ENCODE results near the gene ZNF429. TPM values are rescaled to one million over a fixed set of nuclear protein-coding genes. Genes with fewer than 3 reads are reported as not detected.

The ZNF429 gene
- total RNA-seq, 1 experiment from 2014 or later, result 8.3 TPM

GRCh38 chr19:21580101-21580500, 74.7 kb downstream of the ZNF429 start:
- Histone ChIP-seq H3K4me3 (ENCODE audit: low read depth in 2 of 2, low read length in 2 of 2) (no peak overlapping the region), H3K27me3 (ENCODE audit: control insufficient read depth, insufficient read depth, low read length) (no peaks in the 10 kb centered on the region), H3K4me1 (ENCODE audit: control insufficient read depth, insufficient read depth, low read length) (no peaks in the 10 kb centered on the region), H3K9me3 (ENCODE audit: control insufficient read depth, insufficient read depth, low read depth, low read length) (no peaks in the 10 kb centered on the region), H3K36me3 (ENCODE audit: control insufficient read depth, insufficient read depth, low read length) (no peaks in the 10 kb centered on the region), H3K27ac (ENCODE audit: low read length) (no peak overlapping the region)
- BruUV-seq (replicated peaks), result no TSS peak
- DNase-seq (ENCODE audit: low read depth, low spot score) (no peak), ATAC-seq (no peak)
- CTCF ChIA-PET, result no interaction called here
- intact Hi-C loops (cut with micrococcal nuclease; ENCODE audit: unreplicated experiment), result no loop called here
- in situ Hi-C loops (cut with HindIII; ENCODE audit: low pct_unique_long_range_greater_than_20kb, low sequenced_read_pairs), result no loop called here
- POLR2A ChIA-PET, result no interaction called here
- TF ChIP-seq, protein P1, sequence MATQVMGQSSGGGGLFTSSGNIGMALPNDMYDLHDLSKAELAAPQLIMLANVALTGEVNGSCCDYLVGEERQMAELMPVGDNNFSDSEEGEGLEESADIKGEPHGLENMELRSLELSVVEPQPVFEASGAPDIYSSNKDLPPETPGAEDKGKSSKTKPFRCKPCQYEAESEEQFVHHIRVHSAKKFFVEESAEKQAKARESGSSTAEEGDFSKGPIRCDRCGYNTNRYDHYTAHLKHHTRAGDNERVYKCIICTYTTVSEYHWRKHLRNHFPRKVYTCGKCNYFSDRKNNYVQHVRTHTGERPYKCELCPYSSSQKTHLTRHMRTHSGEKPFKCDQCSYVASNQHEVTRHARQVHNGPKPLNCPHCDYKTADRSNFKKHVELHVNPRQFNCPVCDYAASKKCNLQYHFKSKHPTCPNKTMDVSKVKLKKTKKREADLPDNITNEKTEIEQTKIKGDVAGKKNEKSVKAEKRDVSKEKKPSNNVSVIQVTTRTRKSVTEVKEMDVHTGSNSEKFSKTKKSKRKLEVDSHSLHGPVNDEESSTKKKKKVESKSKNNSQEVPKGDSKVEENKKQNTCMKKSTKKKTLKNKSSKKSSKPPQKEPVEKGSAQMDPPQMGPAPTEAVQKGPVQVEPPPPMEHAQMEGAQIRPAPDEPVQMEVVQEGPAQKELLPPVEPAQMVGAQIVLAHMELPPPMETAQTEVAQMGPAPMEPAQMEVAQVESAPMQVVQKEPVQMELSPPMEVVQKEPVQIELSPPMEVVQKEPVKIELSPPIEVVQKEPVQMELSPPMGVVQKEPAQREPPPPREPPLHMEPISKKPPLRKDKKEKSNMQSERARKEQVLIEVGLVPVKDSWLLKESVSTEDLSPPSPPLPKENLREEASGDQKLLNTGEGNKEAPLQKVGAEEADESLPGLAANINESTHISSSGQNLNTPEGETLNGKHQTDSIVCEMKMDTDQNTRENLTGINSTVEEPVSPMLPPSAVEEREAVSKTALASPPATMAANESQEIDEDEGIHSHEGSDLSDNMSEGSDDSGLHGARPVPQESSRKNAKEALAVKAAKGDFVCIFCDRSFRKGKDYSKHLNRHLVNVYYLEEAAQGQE (IDR thresholded peaks at IDR 0.05; ENCODE audit: insufficient read depth in 1 of 2, low read depth in 2 of 2, low read length in 1 of 2), result no peak
- TF ChIP-seq POLR2AphosphoS5 (IDR thresholded peaks at IDR 0.05; ENCODE audit: low read depth, low read length) (no peak), TCF7L2 (IDR thresholded peaks at IDR 0.05; ENCODE audit: low read depth, low read length) (no peak), SIN3A (IDR thresholded peaks at IDR 0.05; ENCODE audit: borderline replicate concordance, insufficient read depth, low read depth, low read length) (no peak)
- TF ChIP-seq, protein P2, sequence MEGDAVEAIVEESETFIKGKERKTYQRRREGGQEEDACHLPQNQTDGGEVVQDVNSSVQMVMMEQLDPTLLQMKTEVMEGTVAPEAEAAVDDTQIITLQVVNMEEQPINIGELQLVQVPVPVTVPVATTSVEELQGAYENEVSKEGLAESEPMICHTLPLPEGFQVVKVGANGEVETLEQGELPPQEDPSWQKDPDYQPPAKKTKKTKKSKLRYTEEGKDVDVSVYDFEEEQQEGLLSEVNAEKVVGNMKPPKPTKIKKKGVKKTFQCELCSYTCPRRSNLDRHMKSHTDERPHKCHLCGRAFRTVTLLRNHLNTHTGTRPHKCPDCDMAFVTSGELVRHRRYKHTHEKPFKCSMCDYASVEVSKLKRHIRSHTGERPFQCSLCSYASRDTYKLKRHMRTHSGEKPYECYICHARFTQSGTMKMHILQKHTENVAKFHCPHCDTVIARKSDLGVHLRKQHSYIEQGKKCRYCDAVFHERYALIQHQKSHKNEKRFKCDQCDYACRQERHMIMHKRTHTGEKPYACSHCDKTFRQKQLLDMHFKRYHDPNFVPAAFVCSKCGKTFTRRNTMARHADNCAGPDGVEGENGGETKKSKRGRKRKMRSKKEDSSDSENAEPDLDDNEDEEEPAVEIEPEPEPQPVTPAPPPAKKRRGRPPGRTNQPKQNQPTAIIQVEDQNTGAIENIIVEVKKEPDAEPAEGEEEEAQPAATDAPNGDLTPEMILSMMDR (IDR thresholded peaks at IDR 0.05), result no peak

DNA sequence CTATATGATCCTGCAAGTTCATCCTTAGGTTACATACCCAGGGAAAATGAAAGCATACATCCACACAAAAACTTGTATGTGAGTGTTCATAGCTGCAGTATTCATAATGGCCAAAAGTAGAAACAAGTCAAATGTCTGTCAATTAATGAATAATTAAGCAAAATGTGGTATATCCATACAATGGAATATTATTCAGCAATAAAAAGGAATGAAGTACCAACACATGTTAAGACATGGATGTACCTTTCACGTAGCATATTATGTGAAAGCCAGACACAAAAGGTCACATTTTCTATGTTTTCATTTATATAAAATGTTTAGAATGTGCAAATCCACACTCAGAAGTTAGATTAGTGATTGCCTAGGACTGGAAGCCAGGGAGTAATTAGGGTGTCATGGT, 75.4 kb downstream of the ZNF429 start:
- POLR2A ChIA-PET, result no interaction called here
- Histone ChIP-seq H3K36me3 (ENCODE audit: control insufficient read depth, insufficient read depth, low read length) (no peaks in the 10 kb centered on the region), H3K27me3 (ENCODE audit: control insufficient read depth, insufficient read depth, low read length) (no peaks in the 10 kb centered on the region), H3K4me3 (ENCODE audit: low read depth in 2 of 2, low read length in 2 of 2) (no peak overlapping the region), H3K9me3 (ENCODE audit: control insufficient read depth, insufficient read depth, low read depth, low read length) (no peaks in the 10 kb centered on the region), H3K27ac (ENCODE audit: low read length) (no peak overlapping the region), H3K4me1 (ENCODE audit: control insufficient read depth, insufficient read depth, low read length) (no peaks in the 10 kb centered on the region)
- TF ChIP-seq POLR2AphosphoS5 (IDR thresholded peaks at IDR 0.05; ENCODE audit: low read depth, low read length), result no peak
- DNase-seq (ENCODE audit: low read depth, low spot score) (no peak), ATAC-seq (no peak)
- CTCF ChIA-PET, result no interaction called here
- BruUV-seq (replicated peaks), result no TSS peak
- intact Hi-C loops (cut with micrococcal nuclease; ENCODE audit: unreplicated experiment) (no loop called here), in situ Hi-C loops (cut with HindIII; ENCODE audit: low pct_unique_long_range_greater_than_20kb, low sequenced_read_pairs) (no loop called here)

DNA sequence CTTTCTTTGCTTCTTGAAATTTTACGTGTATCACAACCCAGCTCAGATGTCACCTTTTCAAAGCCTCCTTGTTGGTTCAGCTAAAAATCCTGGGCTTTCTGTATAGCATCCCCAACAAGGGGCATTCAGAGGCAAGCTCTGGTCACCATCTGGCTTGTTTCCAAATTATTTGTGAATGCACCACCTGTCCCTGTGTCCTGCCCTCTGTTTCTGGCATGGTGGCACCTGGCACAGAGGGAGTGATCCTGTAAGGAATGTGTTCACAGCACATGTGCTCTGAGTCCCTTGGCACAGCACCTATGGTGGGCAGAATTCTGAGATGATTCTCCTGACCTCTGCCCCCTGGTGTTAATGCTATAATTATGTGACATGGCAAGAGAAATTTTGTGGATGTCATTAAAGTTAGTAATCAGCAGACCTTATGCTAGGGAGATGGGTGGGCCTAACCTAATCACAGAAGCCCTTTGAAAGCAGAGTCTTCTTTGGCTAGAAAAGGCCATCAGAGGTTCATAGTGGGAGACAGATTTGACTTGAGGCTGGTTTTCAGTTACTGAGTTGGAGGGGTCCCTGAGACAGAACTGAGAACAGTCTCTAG, 76.3 kb downstream of the ZNF429 start:
- BruUV-seq (replicated peaks), result no TSS peak
- Histone ChIP-seq H3K4me1 (ENCODE audit: control insufficient read depth, insufficient read depth, low read length) (no peaks in the 10 kb centered on the region), H3K9me3 (ENCODE audit: control insufficient read depth, insufficient read depth, low read depth, low read length) (no peaks in the 10 kb centered on the region), H3K27me3 (ENCODE audit: control insufficient read depth, insufficient read depth, low read length) (no peaks in the 10 kb centered on the region), H3K36me3 (ENCODE audit: control insufficient read depth, insufficient read depth, low read length) (no peaks in the 10 kb centered on the region), H3K27ac (ENCODE audit: low read length) (no peak overlapping the region), H3K4me3 (ENCODE audit: low read depth in 2 of 2, low read length in 2 of 2) (no peak overlapping the region)
- in situ Hi-C loops (cut with HindIII; ENCODE audit: low pct_unique_long_range_greater_than_20kb, low sequenced_read_pairs), result no loop called here
- ChIA-PET CTCF (no interaction called here), POLR2A (interaction anchor here (0.7 kb wide), 1 partner anchor 23 kb away, joined by 3 read pairs; no protein-coding TSS in a partner anchor)
- no peak for DNase-seq (ENCODE audit: low read depth, low spot score)
- no peak for ATAC-seq
- TF ChIP-seq POLR2AphosphoS5 (IDR thresholded peaks at IDR 0.05; ENCODE audit: low read depth, low read length), result no peak
- TF ChIP-seq, protein P1 (IDR thresholded peaks at IDR 0.05; ENCODE audit: insufficient read depth in 1 of 2, low read depth in 2 of 2, low read length in 1 of 2), result no peak
- TF ChIP-seq SIN3A (IDR thresholded peaks at IDR 0.05; ENCODE audit: borderline replicate concordance, insufficient read depth, low read depth, low read length), result no peak
- no peak for TF ChIP-seq TCF7L2 (IDR thresholded peaks at IDR 0.05; ENCODE audit: low read depth, low read length)
- TF ChIP-seq, protein P2 (IDR thresholded peaks at IDR 0.05), result no peak
- intact Hi-C loops (cut with micrococcal nuclease; ENCODE audit: unreplicated experiment), result no loop called here

Data from Panc1 (cell line).